NCI-H446 treated with DMSO at 0.1 percent for 48 hours (cell line): Measurements from ENCODE around the gene LRBA.

ENCODE experiments used
- DNase-seq: peaks from one replicate; lab custom pipeline; 2025; lab: John Stamatoyannopoulos, UW

Gene LRBA

GRCh38 chr4:150318971-150319370, 696.1 kb downstream of the LRBA start:
- DNase-seq: no peak

- no peak for DNase-seq
Measured at GRCh38 chr4:150318527-150318926, 696.6 kb downstream of the LRBA start.

GRCh38 chr4:150316332-150317205, 698.5 kb downstream of the LRBA start:
- DNase-seq: peak; percentile 26

DNA sequence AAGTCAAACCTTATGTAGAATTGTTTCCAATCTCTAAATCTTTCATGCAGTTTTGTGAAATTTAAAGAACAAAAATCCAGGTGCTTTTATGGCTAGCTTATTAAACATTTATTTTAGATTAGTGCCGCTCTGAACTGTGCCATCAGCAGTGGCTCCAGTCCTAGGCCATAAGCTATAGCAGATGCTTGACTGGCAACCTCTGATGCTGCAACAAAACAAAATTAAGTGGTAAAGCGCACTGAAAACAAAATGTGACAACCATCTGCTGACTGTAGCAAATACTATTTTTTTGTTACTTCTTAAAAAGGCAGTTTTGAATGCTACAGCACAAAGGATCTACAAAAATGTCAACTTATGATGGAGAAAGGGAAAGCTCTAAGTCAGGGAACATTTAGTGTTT, 699.4 kb downstream of the LRBA start:
- DNase-seq: peak; percentile 74

GRCh38 chr4:150315175-150315574, 699.9 kb downstream of the LRBA start:
- DNase-seq: peak; percentile 62

- DNase-seq: no peak
Measured at GRCh38 chr4:150314031-150314430, 701.1 kb downstream of the LRBA start.

DNA sequence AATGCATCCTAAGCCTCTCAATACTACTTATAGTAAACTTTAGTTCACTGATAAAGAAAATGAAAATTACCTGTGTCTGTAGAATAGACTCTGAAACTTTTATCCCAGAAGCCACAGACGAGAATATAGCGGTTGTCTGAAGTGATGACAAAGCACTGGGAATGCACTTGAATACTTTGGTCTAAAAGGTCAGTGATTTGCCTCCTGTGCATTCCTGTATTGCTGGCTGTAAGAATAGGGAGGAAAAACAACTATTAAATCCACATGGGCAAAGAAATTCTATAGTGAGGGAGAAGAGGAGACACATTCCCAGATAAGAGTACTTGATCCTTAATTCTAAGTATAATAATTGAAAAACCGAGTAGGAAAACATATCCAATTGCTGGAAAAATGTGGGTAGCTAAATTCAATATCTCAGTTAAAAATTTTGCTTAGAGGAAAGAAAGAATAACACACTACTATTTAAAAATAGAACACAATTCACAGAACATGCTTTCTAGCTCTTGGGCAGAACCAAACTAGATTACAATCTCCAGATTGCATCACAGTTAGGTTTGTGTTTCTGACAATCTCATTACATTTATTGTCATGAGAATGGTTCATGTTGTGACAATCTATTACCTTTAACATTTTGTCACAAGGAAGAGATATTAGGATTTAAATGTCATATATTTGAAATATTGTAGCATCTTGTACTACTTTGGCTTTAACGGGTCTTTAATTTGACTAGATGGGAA, 704.8 kb downstream of the LRBA start:
- DNase-seq: no peak

GRCh38 chr4:150308824-150309472, 706.1 kb downstream of the LRBA start:
- DNase-seq: no peak

GRCh38 chr4:150306719-150307118, 708.4 kb downstream of the LRBA start:
- DNase-seq: no peak

DNA sequence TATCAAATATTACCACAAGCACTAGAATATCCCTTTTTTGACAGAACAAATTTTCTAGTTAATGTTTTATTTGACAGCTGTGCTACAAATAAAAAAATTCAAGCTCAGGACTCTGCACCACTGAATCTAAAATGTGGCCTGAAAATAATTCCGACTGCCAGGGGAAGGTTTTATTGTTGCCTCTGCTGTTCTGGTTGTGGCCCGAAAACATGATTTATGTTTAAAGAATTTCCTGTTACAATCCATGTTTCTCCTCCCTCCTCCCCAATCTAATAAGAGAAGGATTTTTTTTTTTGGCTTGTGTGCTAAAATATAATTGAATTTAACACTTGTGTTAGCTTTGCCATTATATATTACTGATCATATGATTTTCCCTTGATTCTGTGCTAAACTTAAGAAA, 709.1 kb downstream of the LRBA start:
- no peak for DNase-seq

DNA sequence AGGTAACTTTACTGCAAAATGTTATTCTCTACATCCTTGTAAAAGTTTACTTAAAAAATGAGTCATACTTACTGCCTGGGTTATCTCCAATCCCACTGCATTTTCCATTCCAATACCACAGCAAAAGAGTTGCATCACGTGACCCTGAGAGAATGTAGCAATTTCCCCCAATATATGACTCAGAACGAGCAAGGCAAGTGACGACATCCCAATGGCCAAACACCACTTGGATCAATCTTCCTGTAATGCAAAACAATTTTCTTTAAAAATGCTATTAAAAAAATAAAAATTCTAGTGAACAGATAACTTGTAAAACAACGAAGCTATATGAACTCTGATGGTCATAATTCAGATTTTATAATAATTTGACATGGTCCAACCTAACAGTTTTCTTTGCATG, 712.5 kb downstream of the LRBA start:
- no peak for DNase-seq

DNA sequence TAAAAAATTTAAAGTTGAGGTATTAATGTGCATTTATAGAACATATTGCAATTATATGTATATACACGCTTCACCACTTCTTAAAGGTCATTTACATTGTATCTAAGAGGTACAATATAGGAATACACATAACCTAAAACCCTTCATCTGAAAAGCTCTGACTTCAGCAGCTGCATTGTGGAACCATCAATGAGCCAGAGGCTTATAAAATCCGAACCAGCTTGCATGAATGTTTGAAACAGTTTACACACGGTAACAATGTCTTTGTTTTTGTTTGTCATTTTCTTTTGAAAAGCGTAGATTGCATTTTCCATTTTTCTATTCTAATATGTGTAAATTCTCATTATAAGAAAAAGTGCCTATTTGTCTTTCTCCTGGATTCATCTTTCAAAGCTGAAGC, 715.3 kb downstream of the LRBA start:
- DNase-seq: no peak

- peak; percentile 43 for DNase-seq
Measured at GRCh38 chr4:150297861-150298474, 717.1 kb downstream of the LRBA start.

DNA sequence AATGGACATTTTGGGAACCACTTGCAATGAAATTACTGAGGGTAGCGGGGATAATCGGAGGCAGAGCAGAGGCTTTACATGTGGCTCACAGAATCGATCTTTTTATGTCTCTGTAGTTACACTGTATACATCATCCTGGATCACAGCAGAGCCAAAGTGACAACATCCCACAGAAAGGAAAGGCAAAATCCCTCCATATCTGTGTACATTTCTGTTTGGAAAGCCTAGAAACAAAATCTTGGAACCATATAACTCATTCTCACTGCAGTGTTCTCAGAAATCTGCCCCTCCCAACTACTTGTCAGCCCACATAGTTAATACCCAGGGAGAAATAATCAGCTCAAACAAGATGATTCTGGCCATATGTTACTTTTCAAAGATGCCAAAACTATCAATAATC, 725.2 kb downstream of the LRBA start:
- DNase-seq: no peak

- DNase-seq: no peak
Measured at GRCh38 chr4:150289198-150289597, 725.9 kb downstream of the LRBA start.

DNA sequence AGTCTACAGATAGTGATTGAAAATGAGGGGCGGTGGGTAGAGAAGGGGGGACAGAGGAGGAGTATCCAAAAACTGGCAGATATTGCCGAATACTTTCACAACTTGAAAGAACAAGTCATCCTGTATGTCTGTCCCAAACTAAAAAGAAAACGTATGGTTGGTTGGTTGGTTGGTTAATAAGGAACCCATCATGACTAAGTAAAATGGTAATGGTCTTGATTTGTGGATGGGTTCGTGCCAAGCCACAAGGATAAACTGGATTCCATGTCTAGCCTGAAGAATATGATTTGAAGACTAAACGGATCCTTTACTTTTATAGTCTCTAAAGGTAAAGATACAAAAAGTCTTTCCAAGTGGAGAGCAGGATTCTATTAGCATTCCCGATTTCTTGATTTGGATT, 728.4 kb downstream of the LRBA start:
- no peak for DNase-seq

- DNase-seq: no peak
Measured at GRCh38 chr4:150283689-150284088, 731.4 kb downstream of the LRBA start.

- no peak for DNase-seq
Measured at GRCh38 chr4:150280975-150281374, 734.1 kb downstream of the LRBA start.

DNA sequence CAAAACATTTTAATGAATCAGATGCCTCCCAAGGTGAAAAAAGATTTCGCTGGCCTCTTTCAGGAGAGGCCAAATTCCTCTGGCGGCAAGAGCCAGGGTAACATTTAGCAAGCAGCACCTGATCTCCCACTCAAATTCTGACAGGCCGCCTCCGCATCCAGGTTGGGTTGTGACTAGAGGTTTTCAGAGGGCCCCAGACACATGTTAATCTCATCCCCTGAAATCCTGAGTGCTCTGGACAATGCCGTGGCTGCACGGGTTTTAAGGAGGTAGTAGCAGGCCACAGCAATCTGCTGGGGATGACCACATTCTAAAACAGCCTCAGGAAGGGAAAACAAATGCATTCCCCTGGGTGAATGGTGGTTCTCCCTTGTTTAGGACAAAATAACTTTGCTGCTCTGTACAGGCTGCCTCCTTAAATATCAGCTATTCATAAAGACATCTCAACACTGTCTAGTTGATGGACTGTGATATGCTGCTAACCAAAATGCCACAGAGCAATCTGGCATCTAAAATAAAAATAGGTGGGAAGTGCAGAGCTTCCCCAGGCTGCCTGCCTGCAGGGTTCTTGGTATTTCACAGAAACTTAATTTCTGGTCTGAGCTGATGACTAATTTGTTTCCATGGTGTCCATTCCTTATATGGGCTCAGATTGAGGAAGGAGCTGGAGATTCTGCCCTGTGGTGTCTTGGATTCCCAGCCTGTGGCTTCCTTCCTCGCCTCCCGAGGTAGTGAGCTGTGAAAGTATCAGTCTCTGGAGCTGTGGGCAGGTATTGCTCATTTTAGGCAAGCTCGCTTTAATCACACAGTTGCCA, 734.8 kb downstream of the LRBA start:
- DNase-seq: no peak

DNA sequence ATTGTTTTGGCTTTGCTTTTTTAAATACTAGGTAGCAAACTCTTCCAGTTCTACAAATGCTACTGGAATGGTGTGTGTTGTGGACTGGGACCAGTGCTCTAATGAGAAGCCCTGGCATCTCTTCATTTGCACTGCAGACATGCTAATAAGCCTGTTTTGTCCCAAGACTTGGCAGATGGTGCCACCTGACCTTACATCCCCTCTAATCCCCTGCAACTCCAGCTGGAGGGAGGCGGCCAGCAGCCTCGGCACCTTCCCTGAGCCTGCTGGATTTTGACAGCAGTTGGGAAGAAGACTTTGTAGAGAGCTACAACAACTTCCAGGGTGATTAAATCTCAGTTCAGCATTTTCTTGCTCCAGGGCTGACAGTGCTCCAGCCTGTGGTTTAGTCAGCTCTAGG, 736.9 kb downstream of the LRBA start:
- no peak for DNase-seq

DNA sequence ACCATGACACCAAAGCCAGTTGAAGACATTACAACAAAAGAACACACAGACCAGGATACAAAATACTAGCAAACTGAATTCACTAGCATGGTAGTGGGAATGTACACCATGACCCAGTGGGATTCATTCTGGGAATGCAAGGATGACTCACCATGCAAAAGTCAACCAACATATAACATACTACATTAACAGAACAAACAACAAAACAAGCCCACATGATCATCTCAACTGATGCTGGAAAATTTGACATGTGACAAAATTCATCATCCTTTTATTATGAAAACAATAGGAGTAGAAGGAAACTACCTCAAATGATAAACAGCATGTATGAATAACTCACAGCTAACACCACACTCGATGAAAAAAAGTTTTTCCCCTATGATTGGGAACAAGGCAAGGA, 746.6 kb downstream of the LRBA start:
- DNase-seq: no peak

GRCh38 chr4:150265806-150266205, 749.3 kb downstream of the LRBA start:
- DNase-seq: no peak
